ENCODE data around the gene SFXN4.
"Not testable (repeated sequence)": the region's sequence is repeated elsewhere in the genome, so short reads cannot be mapped to it uniquely, and the experiment has no call there.

- TF ChIP-seq, protein P1, sequence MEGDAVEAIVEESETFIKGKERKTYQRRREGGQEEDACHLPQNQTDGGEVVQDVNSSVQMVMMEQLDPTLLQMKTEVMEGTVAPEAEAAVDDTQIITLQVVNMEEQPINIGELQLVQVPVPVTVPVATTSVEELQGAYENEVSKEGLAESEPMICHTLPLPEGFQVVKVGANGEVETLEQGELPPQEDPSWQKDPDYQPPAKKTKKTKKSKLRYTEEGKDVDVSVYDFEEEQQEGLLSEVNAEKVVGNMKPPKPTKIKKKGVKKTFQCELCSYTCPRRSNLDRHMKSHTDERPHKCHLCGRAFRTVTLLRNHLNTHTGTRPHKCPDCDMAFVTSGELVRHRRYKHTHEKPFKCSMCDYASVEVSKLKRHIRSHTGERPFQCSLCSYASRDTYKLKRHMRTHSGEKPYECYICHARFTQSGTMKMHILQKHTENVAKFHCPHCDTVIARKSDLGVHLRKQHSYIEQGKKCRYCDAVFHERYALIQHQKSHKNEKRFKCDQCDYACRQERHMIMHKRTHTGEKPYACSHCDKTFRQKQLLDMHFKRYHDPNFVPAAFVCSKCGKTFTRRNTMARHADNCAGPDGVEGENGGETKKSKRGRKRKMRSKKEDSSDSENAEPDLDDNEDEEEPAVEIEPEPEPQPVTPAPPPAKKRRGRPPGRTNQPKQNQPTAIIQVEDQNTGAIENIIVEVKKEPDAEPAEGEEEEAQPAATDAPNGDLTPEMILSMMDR (IDR thresholded peaks at IDR 0.05): not testable (repeated sequence)
- not testable (repeated sequence) for TF ChIP-seq POLR2A (IDR thresholded peaks at IDR 0.05)
These were observed 59.6 kb downstream of the SFXN4 start for GRCh38 chr10:119105899-119106298.

All from esophagus squamous epithelium (tissue), 4 donors.